ENCODE data around the gene ZFYVE27.
A peak's percentile ranks its signal among the peaks of the same experiment; 100 is the strongest.

ZFYVE27 gene

GRCh38 chr10:97795886-97796285, 59.0 kb downstream of the ZFYVE27 start:
- DNase-seq: no peak

- peak; percentile 2 for DNase-seq
Observed at GRCh38 chr10:97796651-97797050, 59.7 kb downstream of the ZFYVE27 start.

GRCh38 chr10:97798958-97799610, 62.2 kb downstream of the ZFYVE27 start:
- DNase-seq: no peak

- no peak for DNase-seq
Observed at GRCh38 chr10:97800474-97800873, 63.5 kb downstream of the ZFYVE27 start.

- no peak for DNase-seq
Observed at GRCh38 chr10:97801422-97801821, 64.5 kb downstream of the ZFYVE27 start.

- no peak for DNase-seq
Observed at GRCh38 chr10:97805096-97805884, 68.4 kb downstream of the ZFYVE27 start.

- DNase-seq: no peak
Observed at GRCh38 chr10:97805949-97806348, 69.0 kb downstream of the ZFYVE27 start.

- DNase-seq: peak; percentile 19
Observed at GRCh38 chr10:97810446-97810845, 73.5 kb downstream of the ZFYVE27 start.
